ENCODE measurements around the gene TM7SF2. TPM values are rescaled to one million over a fixed set of nuclear protein-coding genes. Genes with fewer than 3 reads are reported as not detected.

Gene TM7SF2
- total RNA-seq, 4 donors from 2014 or later, result 29.4 to 59.5 (median 42.3) TPM

DNA sequence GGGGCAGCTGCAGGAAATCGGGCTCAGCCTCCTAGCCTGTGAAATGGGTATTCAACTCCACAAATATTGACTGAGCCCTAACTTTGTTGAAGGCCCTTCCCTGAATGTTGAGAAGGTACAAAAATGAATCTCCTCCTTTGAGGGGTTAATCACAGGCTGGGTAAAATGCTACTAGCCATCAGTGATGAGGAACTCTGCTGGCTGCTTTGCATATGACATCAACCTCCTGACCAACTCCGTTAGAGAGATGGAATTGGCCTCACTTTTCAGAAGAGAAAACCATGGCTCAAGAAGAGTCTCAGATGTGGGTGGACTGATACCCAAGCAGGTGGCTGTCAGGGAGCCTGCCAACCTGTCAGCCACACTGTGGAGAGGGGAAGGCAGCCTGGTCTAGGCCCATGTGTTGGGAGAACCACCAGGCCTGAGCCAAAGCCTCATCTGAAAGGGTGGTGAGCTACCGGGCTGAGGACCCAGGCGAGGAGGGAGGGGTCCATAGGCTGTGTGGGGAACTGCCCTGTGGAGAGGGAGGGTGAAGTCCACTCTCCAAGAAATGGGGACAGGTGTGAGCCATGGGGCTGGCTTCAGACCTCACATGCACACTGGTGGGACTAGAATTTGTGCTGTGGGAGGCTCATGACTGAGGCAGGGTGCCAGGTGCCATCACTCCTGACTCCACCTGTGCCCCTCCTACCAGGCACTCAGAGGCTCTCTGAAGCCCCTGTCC lies 39.6 kb upstream of the TM7SF2 start:
- Histone ChIP-seq H3K9me3 (no peaks in the 10 kb centered on the region), H3K27me3 (no peaks in the 10 kb centered on the region), H3K36me3 (no peaks in the 10 kb centered on the region), H3K4me1 (no peaks in the 10 kb centered on the region), H3K4me3 (no peak overlapping the region), H3K27ac (no peak overlapping the region)
- TF ChIP-seq, protein P1, sequence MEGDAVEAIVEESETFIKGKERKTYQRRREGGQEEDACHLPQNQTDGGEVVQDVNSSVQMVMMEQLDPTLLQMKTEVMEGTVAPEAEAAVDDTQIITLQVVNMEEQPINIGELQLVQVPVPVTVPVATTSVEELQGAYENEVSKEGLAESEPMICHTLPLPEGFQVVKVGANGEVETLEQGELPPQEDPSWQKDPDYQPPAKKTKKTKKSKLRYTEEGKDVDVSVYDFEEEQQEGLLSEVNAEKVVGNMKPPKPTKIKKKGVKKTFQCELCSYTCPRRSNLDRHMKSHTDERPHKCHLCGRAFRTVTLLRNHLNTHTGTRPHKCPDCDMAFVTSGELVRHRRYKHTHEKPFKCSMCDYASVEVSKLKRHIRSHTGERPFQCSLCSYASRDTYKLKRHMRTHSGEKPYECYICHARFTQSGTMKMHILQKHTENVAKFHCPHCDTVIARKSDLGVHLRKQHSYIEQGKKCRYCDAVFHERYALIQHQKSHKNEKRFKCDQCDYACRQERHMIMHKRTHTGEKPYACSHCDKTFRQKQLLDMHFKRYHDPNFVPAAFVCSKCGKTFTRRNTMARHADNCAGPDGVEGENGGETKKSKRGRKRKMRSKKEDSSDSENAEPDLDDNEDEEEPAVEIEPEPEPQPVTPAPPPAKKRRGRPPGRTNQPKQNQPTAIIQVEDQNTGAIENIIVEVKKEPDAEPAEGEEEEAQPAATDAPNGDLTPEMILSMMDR (IDR thresholded peaks at IDR 0.05), result no peak
- TF ChIP-seq EP300 (IDR thresholded peaks at IDR 0.05; ENCODE audit: low read depth) (no peak), POLR2AphosphoS5 (IDR thresholded peaks at IDR 0.05) (no peak), POLR2A (IDR thresholded peaks at IDR 0.05) (no peak)
- intact Hi-C loops (cut with DNase I; ENCODE audit: low total_unique reads), result no loop called here
- in situ Hi-C loops (cut with MboI; ENCODE audit: low pct_ligation_motif_present in 1 of 4, low pct_unique_long_range_greater_than_20kb in 1 of 4, low sequenced_read_pairs in 3 of 4), result no loop called here
- 59% methylated on average over 4 of the region's 4 CpGs; no CpG with 5 or more reads in 1 of the 2 donors for WGBS, 2 donors (ENCODE audit: low coverage in 1 of 2)
- no peak for DNase-seq

DNA sequence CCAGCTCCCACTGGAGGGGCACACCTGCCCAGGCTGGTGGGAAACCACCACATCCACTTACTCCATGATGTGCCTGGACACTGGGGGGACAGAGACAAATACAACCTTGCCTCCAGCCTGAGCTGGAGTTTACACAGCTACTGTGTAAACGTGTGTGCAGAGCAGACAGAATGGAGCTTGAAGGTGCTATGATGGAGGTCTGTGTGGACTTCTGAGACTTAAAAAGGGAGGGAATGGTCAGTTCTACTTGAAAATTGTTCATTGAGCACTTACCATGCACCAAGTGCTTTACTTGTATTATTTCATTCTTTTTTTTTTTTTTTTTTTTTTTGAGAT lies 39.1 kb upstream of the TM7SF2 start:
- no peaks in the 10 kb centered on the region for H3K9me3 ChIP-seq
- no peaks in the 10 kb centered on the region for H3K4me1 ChIP-seq
- no peaks in the 10 kb centered on the region for H3K36me3 ChIP-seq
- no peaks in the 10 kb centered on the region for H3K27me3 ChIP-seq
- H3K27ac ChIP-seq, result no peak overlapping the region
- no peak overlapping the region for H3K4me3 ChIP-seq
- WGBS, 2 donors (ENCODE audit: low coverage in 1 of 2), result 42% methylated on average over 1 of the region's 1 CpG; no CpG with 5 or more reads in 1 of the 2 donors
- DNase-seq, result no peak
- in situ Hi-C loops (cut with MboI; ENCODE audit: low pct_ligation_motif_present in 1 of 4, low pct_unique_long_range_greater_than_20kb in 1 of 4, low sequenced_read_pairs in 3 of 4), result no loop called here
- TF ChIP-seq POLR2AphosphoS5 (IDR thresholded peaks at IDR 0.05), result no peak
- no peak for TF ChIP-seq EP300 (IDR thresholded peaks at IDR 0.05; ENCODE audit: low read depth)
- TF ChIP-seq, protein P1 (IDR thresholded peaks at IDR 0.05), result no peak
- no peak for TF ChIP-seq POLR2A (IDR thresholded peaks at IDR 0.05)
- intact Hi-C loops (cut with DNase I; ENCODE audit: low total_unique reads), result no loop called here

GRCh38 chr11:65077451-65077850 lies 34.2 kb upstream of the TM7SF2 start:
- no peaks in the 10 kb centered on the region for H3K27me3 ChIP-seq
- DNase-seq, result no peak
- peaks cover 0 to 6% (median 3%) of the 10 kb centered on the region in 4 donors for H3K4me1 ChIP-seq
- intact Hi-C loops (cut with DNase I; ENCODE audit: low total_unique reads) (no loop called here), in situ Hi-C loops (cut with MboI; ENCODE audit: low pct_ligation_motif_present in 1 of 4, low pct_unique_long_range_greater_than_20kb in 1 of 4, low sequenced_read_pairs in 3 of 4) (no loop called here)
- H3K27ac ChIP-seq, result peak overlapping the region in 1 of 4 donors; percentile 23
- no peaks in the 10 kb centered on the region for H3K36me3 ChIP-seq
- H3K4me3 ChIP-seq, result no peak overlapping the region
- 85 to 86% methylated on average over 1 to 4 of the region's 4 CpGs for WGBS, 2 donors (ENCODE audit: low coverage in 1 of 2)
- TF ChIP-seq, protein P1 (IDR thresholded peaks at IDR 0.05), result no peak
- TF ChIP-seq POLR2A (IDR thresholded peaks at IDR 0.05), result no peak
- no peak for TF ChIP-seq EP300 (IDR thresholded peaks at IDR 0.05; ENCODE audit: low read depth)
- TF ChIP-seq POLR2AphosphoS5 (IDR thresholded peaks at IDR 0.05), result no peak
- no peaks in the 10 kb centered on the region for H3K9me3 ChIP-seq

DNA sequence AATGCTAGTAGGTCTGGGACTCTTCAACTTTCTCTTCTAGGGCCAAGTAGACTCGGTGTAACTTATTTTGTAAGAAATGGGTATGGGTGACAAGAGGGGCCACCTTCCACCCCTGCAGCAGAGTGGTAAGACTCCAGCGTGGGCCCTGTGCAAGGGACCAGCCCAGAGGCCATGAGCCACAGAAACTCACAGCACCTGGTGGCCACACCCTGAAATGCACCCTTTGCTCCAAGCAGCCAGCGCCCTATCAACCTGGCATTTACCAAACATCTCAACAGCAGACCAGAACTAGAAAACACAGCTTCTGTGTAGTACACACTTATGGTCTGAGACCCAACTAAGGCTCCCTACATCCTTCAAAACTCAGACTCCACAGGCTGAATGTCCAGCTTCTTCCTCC lies 33.5 kb upstream of the TM7SF2 start:
- Histone ChIP-seq H3K4me1 (peaks cover 0 to 7% (median 4%) of the 10 kb centered on the region in 4 donors), H3K27ac (peak overlapping the region in 3 of 4 donors; percentile 4 to 38 (median 23)), H3K9me3 (no peaks in the 10 kb centered on the region), H3K27me3 (no peaks in the 10 kb centered on the region), H3K36me3 (no peaks in the 10 kb centered on the region), H3K4me3 (no peak overlapping the region)
- TF ChIP-seq, protein P1 (IDR thresholded peaks at IDR 0.05), result peak; percentile 59 to 90 (median 77)
- no peak for TF ChIP-seq POLR2AphosphoS5 (IDR thresholded peaks at IDR 0.05)
- in situ Hi-C loops (cut with MboI; ENCODE audit: low pct_ligation_motif_present in 1 of 4, low pct_unique_long_range_greater_than_20kb in 1 of 4, low sequenced_read_pairs in 3 of 4), result no loop called here
- peak; percentile 86 for DNase-seq
- 37% methylated on average over 3 of the region's 3 CpGs; no CpG with 5 or more reads in 1 of the 2 donors for WGBS, 2 donors (ENCODE audit: low coverage in 1 of 2)
- intact Hi-C loops (cut with DNase I; ENCODE audit: low total_unique reads), result no loop called here
